GM21528 (cell line): Measurements from ENCODE around the gene FCRL1.

Source experiments
- ATAC-seq: cut with Tn5 transposase; IDR thresholded peaks from one replicate; pipeline ENCODE4 v1.9.1; 2021; ENCODE audit warnings: mild to moderate bottlenecking, moderate library complexity; ENCODE audit not compliant: unreplicated experiment, low FRiP score

Gene FCRL1, protein sequence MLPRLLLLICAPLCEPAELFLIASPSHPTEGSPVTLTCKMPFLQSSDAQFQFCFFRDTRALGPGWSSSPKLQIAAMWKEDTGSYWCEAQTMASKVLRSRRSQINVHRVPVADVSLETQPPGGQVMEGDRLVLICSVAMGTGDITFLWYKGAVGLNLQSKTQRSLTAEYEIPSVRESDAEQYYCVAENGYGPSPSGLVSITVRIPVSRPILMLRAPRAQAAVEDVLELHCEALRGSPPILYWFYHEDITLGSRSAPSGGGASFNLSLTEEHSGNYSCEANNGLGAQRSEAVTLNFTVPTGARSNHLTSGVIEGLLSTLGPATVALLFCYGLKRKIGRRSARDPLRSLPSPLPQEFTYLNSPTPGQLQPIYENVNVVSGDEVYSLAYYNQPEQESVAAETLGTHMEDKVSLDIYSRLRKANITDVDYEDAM

GRCh38 chr1:157819896-157820295 lies at the start of gene FCRL1:
FCRL1 (minus strand) TSS chr1:157820120; CDS start chr1:157820037, 83 bp downstream.
- ATAC-seq = no peak

DNA sequence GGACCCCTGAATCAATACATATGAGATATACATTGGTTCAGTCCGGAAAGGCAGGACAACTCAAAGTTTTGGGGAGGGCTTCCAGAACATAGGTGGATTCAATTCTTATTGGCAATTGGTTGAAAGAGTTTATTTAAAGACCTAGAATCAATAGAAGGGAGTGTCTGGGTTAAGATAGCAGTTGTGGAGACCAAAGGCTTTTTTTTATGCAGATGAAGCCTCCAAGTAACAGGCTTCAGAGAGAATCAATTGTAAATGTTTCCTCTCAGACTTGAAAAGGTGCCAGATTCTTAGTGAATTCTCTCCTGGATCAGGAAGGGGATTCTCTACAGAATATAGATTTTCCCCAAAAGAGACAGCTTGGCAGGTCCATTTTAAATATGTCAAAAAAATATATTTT lies 48.7 kb upstream of the FCRL1 start:
- ATAC-seq = no peak

- ATAC-seq = no peak
These were observed 42.5 kb upstream of the FCRL1 start for GRCh38 chr1:157862114-157863070.

DNA sequence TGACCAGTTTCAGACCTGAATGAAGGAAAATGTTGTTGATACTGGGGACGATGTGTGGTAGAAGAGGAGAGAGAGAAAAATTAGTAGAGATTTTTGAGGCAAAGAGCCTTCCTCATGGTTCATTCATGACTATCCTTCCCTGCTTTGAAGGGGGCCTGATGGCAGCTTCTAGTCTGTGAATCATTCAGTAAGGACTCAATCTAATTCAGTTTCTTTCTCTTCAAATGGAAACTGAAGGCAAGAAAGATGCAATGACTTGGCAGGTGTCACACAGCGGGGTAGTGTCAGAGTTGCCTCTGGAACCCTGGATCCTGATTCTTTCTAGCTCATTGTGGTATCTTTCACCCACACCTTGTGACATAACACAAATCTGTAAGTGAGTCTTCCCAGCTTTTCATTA lies 36.6 kb upstream of the FCRL1 start:
- ATAC-seq = no peak

DNA sequence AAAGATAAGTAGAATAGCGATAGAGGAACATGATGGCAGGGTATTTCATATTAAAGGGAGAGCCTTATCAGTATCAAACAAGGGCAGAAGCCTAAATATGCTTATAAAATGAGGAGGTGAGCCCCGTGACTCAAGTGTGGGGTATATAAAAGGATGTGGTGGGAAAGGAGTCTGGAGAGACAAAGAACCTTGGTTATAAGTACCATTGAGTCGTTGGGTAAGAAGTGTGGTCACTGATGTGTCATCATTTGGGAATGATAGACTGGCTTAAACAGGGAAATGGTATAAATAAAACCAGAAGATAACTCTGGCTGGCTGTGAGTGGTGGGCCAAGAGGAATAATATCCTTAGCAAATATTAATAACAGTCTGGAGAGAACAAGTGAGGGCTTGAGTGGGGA lies 32.6 kb upstream of the FCRL1 start:
- ATAC-seq = no peak

DNA sequence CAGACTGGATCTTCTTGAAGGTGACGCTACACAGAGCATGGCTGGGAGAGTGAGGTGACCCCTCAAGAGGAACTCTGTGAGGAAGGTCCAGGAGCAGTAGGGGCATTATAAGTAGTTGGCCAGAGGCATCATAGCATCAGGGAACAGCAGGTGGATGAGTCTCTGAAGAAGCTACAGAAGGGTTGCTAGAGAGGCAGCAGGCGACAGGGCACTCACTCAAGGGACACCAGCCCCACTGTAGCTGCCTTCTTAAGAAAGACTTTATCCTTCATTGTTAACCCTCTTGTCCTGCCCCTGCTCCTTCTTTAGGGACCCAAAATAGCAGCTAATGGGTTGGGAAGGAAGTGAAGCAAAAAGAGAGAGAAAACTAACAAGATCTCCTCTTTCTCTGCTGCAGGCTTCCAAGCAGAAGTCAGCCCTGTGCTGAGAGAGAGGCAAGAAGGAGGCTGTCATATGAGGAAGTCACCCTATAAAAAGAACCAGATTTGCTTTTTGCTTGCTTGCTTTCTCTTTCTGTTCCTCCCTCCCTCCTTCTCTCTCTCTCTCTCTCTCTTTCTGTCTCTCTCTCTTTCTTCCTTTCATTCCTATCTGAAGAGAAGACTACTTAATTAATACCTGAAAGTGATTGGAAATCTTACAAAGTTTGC lies 29.4 kb upstream of the FCRL1 start:
- peak; percentile 79 for ATAC-seq

- ATAC-seq = no peak
These were observed 24.3 kb upstream of the FCRL1 start for GRCh38 chr1:157844089-157844830.

DNA sequence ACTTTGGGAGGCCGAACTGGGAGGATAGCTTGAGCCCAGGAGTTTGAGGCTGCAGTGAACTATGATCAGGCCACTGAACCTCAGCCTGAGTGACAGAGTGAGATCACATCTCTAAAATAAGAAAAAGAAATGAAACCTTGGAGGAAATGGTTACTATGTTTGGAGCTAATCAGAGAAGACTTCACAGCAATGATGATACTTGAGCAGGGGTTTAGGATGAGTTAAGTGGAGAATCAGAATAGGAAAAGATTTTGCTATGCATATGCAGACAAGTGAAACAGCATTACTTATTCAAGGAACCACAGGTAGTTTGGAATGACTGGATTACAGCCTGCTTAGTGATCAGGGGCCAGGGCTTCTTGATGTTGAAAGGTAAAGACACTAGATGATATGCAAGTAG lies 23.0 kb upstream of the FCRL1 start:
- no peak for ATAC-seq

- ATAC-seq = no peak
These were observed 21.8 kb upstream of the FCRL1 start, which contains the start of gene CD5L for GRCh38 chr1:157841708-157842107. CD5L (minus strand) TSS chr1:157841808; CDS start chr1:157841701, 107 bp downstream.

DNA sequence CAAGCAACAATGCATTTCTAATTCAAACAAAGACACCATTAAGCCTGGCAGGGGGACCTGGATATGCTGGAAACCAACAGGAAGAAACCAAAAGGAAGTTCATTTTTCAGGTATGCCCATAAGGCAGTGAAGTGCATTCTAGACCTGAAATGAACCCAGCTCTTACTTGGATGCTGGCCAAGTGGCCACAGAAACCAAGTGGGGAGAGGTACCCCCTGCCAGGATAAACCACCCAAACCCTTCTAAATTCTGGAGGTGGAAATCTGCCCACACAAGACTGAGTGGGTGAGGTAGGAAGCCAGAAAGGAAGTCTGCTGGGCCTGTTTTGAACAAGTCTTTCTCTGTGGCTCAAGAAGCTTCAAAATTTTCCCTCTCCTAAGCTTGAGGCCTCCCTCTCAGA lies 19.0 kb upstream of the FCRL1 start:
- ATAC-seq = no peak

DNA sequence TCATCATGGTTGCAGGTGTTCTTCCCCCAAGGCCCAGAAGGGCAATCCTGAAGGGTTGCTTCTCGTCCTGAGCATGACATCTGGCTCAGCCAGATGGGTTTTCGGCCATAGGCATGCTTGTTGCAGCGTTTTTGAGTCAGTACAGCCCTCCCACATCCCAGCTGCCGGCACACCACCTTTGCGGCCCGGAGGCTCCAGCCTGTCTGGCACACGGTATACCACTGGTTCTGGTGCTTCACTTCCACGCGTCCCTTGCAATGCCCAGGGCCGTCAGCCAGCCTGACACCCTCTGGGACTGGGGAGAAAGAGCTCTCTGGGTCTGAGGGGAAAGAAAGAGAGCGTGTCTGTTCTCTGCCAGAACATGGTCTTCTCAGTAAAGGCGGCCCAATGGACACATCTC lies 14.5 kb upstream of the FCRL1 start:
- ATAC-seq = no peak

DNA sequence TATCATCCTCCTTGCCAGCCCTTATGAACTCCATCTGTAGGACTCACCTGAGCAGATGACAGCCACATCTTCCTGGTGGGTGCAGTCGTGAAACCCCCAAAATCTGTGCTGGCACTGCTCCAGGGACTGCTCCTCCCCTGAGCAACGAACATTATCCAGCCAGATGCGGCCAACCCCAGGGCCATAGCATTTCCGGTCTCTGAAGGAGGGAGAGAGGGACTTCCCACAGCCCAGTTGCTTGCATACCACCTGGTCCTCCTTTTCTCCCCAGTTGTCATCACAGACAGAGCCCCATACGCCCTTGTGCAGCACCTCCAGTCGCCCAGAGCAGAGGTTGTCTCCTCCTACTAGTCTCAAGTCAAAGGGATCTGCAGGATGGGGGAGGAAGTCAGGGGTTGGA lies 13.2 kb upstream of the FCRL1 start:
- no peak for ATAC-seq

DNA sequence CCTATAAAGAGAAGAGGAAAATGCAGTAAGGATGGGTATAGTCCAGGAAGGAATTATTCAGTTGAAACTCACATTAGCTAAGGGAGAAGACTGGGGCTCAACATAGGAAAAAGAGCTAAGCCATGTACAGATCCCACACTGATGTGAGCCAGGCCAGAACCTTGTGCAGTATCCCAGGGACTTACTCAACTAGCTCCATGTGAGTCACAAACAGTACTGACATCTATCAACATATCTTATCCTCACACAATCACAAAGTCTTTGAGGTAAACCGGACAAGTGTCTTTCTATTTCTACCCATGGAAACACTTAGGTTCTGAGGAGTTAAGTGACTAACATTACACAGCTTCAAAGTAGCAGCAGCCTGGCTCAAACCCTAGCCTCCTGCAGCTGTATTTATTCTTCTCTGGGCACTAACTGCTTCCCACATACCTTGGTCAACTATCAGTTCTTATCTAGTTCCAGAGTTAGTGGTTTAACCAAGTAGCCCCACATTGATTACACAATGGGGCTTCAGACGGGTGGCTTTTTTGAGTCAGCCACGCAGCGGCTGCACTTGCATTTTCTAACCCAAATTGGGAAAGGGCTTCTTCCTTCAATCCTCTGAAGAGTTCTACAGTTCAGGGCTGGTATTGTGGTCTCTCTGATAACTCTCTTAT lies 12.2 kb upstream of the FCRL1 start:
- ATAC-seq = no peak

DNA sequence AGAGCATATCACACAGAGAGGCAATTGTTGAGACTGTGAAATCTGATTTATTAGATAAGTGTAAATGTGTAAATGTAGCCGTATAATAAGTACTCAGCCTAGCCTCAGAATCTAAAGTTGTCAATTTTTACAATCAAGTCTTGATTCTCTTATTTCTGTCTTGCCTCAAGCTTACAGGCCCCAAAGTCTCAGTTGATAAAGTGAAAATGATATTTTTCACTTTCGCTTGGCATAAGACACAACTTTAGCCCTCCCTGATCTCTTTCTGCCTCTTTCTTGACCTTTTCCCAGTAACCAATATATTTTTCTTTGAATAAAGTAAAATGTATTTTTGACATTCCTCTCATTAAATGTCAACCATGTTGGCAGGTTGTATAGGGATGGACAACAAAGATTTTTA lies 11.0 kb upstream of the FCRL1 start:
- ATAC-seq = no peak

GRCh38 chr1:157829711-157830110 lies 9.8 kb upstream of the FCRL1 start:
- ATAC-seq = no peak

DNA sequence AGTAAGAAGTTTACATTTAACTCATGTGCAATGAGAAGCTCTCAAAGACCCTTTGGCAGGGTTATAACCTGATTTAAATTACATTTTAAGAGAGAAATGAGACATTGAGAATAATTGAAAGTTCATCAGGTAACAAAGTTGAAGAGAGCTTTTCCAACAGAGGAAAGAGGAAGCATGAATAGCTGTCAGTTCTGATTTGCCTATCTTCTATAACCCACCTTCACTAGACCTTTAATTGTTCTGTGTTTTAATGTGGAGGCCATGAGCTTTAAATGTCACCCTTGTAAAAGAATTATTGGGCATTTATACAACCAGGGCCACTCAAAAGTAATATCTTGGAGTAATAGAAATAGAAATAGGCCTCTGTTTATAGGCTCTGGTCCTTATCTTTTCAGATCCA lies 9.3 kb upstream of the FCRL1 start:
- ATAC-seq = no peak

DNA sequence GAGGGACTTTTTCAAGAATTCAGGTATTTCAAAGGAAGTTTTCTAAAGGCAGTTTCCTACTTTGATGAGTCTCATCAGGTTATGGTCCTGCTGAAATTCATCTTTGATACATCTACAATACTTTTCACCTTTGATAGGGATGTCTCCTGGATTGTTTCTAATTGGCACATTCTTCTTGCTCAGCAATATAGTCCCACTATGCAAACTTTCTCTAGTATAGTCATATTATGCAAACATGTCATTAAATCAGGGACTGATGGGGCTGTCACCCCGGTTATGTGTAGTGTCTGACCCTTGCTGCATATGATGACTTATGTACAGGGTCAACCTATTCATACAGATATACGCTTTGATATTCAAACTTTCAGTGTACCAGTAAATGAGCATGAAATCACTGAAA lies 379 bp upstream of the FCRL1 start:
- no peak for ATAC-seq

- ATAC-seq = no peak
These were observed 705 bp downstream of the FCRL1 start for GRCh38 chr1:157819215-157819614.

- ATAC-seq = no peak
These were observed 6.7 kb downstream of the FCRL1 start for GRCh38 chr1:157813269-157813668.
